NT2/D1 (cell line): ENCODE data around the gene USP21.

Experiments
- SUZ12 ChIP-seq: IDR thresholded peaks from 2 replicates; pipeline ENCODE4 v1.6.1; 2011; ENCODE audit not compliant: insufficient read length, insufficient read depth; ENCODE audit errors: extremely low read depth
- YY1 ChIP-seq: IDR thresholded peaks from 2 replicates; pipeline ENCODE4 v1.6.1; 2011; ENCODE audit not compliant: insufficient read length, insufficient read depth
- ZNF274 ChIP-seq: IDR thresholded peaks from 2 replicates; pipeline ENCODE4 v1.6.1; 2011; ENCODE audit warnings: mild to moderate bottlenecking, low read depth, low read length

DNA sequence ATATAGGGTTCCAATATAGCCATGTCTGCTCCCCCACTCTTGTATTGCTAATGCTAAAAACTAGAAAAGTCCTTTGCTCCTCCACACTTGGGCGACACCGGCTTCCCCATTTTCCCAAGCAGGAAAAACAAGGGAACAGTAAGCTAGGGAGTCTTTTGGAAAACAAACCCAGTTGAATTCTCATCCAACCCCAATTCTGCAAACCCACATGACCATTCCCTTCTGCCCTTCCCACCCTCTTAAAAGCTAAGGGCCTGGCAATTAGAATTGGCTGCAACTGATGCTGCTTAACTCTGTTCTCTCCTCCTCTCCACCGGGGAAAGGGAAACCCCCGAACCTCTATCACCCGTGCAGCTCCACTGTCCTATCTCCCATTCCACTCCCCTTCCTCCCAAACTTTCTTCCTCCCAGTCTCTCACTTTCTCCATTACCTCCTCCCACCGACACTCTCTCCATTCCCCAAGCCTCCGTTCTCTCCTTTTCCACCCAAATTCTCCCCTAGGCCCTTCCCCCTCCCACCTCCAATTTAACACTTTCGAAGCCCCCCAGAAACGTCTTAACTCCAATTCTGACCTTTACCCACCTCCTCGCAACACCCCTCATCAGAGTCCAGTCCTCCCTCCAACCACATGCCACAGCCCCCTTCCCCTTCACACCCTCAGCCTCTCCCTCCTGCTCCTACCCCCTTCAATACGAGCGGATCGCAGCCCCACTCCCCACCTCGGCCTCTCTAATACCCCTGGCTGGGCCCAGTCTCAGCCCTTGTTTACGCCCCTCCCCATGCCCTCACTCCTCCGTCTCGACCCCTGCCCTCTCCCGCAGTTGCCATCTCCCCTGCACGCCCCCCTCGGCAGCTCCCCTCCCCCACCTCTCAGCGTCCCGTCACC lies 27.5 kb upstream of the USP21 start:
- no peak for TF ChIP-seq YY1
- TF ChIP-seq SUZ12 = no peak
- no peak for TF ChIP-seq ZNF274
